GM10266 (cell line): Measurements from ENCODE around the gene CLDN5.
"Not testable (repeated sequence)": the region's sequence is repeated elsewhere in the genome, so short reads cannot be mapped to it uniquely, and the experiment has no call there.

Experiments used
- DNase-seq: peaks from one replicate; pipeline ENCODE4 v3.0.0; 2012; ENCODE audit errors: extremely low spot score
- CTCF ChIP-seq: IDR thresholded peaks from 2 replicates; pipeline ENCODE4 v1.5.1; 2012; ENCODE audit warnings: mild to moderate bottlenecking, low read depth; ENCODE audit not compliant: control insufficient read depth, insufficient read depth; ENCODE audit errors: missing control alignments

The CLDN5 gene

GRCh38 chr22:19533857-19534256, 9.6 kb upstream of the CLDN5 start:
- TF ChIP-seq CTCF = no peak
- no peak for DNase-seq

GRCh38 chr22:19533049-19533626, 8.9 kb upstream of the CLDN5 start:
- no peak for TF ChIP-seq CTCF
- DNase-seq = no peak

- not testable (repeated sequence) for DNase-seq
Measured at GRCh38 chr22:19531327-19531726, 7.1 kb upstream of the CLDN5 start.

GRCh38 chr22:19530751-19531150, 6.5 kb upstream of the CLDN5 start:
- no peak for TF ChIP-seq CTCF
- DNase-seq = no peak

- DNase-seq = no peak
Measured at GRCh38 chr22:19529811-19530210, 5.6 kb upstream of the CLDN5 start.

GRCh38 chr22:19527861-19528417, 3.7 kb upstream of the CLDN5 start:
- TF ChIP-seq CTCF = no peak
- DNase-seq = no peak

More at GRCh38 chr22:19529811-19530210, 5.6 kb upstream of the CLDN5 start:
- no peak for TF ChIP-seq CTCF

- DNase-seq = no peak
- TF ChIP-seq CTCF = no peak
Measured at GRCh38 chr22:19527321-19527721, 3.1 kb upstream of the CLDN5 start.

- no peak for DNase-seq
- TF ChIP-seq CTCF = no peak
Measured at GRCh38 chr22:19526702-19527111, 2.5 kb upstream of the CLDN5 start.
